NOMO-1 (cell line): ENCODE measurements around the gene SLCO4A1.
"Not testable (repeated sequence)": the region's sequence is repeated elsewhere in the genome, so short reads cannot be mapped to it uniquely, and the experiment has no call there.

Experiments
- DNase-seq, 2 experiments: peaks; one replicate each; lab custom pipeline; 2025; ENCODE audit not compliant: unreplicated experiment in 2 of 2; lab: John Stamatoyannopoulos, UW

The SLCO4A1 gene

DNA sequence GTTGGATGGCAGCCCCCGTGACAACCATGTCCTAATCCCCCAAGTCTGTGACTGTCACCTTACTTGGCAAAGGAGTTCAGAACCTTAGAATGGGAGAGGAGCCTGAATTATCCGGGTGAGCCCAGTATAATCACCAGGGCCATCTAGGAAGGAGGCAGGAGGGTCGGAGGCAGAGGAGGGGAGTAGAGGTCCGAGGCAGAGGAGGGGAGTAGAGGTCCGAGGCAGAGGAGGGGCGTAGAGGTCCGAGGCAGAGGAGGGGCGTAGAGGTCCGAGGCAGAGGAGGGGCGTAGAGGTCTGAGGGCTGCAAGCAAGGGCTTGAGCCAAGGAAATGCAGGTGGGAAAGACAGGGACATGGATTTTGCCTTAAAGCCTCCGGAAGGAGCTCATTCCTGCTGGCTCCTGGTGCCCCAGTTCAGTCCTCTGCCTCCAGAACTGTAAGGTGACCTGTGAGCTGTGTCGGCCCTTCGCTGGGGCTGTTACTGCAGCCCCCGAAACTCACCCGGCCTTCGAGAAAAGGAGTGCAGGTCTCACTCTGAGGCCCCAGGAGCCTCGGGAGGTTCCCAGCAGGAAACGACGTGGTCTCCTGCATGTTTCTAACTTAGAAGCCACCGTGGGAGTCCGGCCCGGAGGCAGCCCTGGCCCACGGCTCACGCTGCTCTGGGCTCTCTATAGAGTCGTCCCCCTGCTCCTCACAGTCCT, 20.0 kb upstream of the SLCO4A1 start:
- DNase-seq: no peak

DNA sequence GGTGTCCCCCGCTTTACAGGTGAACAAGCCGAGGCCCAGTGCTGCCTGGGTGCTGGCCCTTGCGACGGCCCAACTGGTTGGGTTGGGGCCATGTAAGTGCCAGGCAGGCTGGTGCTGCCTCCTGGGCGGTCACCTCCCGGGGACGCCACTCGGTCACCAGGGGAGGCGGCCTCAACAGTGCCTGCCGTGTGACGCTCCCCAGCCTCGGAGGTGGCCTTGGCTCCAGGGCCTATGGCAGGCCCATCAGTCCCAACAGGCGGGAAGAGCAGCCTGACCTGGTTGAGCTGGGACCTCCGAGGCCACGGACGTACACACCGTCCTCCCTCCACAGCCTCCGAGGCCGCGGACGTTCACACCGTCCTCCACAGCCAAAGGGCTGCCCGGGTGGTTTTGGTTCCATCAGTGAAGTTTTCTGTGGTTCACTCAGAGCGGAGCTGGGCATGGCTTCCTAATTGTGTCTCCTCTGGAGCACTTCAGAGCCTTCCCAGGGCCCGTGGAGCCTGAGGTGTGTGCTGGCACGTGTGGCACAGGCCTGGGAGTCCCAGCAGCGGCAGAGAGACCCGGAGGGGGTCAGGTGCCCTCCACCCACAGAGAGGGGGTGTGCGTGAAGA, 19.3 kb upstream of the SLCO4A1 start:
- no peak for DNase-seq

DNA sequence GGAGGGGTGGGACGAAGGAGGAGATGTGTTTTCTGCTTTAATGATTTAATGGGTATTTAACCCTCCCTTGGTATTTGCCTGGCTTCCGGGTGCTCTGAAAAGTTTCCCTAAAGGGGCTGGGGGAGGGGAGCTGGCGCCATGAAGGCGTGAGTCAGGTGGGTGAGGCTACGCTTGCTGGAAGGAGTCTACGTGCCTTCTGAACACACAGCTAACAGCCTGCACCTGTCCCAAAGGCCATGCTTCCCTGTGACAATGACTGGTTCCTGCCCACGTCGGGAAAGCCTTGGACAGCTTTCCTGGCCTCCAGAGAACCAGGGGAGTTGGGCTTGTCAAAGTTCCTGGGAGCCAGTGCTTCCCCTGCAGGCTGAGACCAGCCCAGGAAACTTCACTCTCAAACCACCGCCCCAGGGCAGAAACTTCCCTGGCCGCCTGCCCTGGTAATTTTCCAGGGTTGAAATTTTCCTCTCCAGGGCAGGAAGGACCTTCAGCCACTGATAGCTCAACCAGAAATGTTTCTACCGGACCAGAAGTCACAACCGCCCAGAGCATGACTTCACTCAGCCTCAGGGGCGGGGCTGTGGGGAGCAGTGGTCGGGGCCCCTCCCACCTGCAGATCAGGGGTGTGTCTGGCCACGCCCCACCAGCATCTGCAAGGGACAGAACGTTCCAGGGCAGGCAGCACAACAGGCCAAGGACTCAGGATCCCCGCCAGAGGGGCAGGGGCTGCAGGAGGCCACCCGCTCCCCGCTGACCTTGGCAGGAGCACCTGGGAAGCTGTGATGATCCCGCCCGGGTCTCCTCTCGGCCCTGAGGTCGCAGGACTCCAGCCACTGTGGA, 18.6 kb upstream of the SLCO4A1 start:
- peak; percentile 91 to 93 for DNase-seq

DNA sequence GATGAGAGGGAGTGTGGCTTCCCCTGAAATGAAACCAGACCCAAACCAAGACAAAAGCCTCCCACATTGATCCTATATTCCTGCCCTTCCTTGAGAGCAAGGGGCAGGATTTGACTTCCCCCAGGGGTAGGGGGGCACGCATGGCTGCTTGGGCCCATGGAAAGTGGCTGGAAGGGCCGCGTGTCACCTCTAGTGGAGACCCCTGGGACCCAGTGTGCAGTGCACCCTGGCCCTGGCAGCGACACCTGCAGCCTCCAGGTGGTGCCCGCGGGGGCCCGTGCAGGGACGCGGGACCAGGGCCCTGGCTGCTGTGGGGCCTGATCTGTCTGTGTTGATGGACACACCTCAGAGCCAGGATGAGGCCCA, 18.0 kb upstream of the SLCO4A1 start:
- DNase-seq: peak in 1 of 2 experiments; percentile 63

DNA sequence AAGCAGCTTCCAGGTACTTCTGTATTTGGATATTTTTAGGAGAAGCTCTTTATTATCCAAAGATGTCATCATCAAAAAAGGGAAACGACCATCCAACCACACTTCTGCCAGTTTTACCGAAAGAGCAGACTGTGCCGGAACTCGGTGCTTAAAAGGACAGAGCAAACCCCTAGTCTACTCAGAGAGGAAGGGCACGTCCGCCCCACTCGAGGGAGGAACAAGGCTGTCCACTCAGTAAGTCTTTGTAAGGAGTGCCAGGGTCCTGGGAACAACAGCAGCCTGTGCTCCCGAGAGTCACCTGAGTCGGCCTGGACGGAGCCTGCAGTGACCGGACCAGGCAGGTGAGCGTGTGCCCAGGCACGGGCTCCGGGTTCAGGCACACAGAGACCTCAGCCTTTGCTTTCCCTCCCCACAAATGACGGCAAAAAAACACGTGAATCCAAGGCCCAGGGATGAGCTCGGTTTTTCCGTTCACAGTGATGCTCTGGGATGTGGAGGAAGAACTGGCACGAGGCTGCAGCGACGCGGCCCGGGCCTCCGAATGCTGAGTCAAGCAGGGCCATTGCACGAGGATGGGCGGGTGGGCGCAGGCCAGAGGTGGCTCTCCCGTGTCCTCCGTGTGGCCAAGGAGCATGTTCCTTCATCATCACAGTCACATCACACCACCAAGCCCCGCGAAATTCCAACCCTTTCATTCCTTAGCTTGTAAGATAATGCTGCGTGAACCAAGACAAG, 17.4 kb upstream of the SLCO4A1 start:
- peak; percentile 72 to 85 for DNase-seq

DNA sequence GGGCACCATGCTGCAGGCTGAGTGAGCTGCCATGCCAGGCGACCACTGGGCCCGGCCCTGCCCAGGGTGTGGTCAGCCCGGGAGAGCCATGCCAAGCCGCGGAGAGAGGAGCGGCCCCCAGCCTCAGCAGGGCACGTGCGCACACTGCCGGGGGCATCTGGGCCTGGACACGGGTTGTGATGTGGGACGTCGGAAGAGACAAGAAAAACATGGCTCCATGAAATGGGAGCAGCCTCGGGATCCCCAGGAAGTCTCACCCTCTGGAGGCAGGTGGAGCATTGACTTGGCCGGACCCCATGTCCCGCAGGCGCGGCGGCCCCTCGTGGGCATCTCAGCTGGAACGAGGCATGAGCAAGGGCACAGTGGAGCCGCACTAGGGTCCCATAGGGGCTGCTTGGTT, 16.8 kb upstream of the SLCO4A1 start:
- DNase-seq: no peak

DNA sequence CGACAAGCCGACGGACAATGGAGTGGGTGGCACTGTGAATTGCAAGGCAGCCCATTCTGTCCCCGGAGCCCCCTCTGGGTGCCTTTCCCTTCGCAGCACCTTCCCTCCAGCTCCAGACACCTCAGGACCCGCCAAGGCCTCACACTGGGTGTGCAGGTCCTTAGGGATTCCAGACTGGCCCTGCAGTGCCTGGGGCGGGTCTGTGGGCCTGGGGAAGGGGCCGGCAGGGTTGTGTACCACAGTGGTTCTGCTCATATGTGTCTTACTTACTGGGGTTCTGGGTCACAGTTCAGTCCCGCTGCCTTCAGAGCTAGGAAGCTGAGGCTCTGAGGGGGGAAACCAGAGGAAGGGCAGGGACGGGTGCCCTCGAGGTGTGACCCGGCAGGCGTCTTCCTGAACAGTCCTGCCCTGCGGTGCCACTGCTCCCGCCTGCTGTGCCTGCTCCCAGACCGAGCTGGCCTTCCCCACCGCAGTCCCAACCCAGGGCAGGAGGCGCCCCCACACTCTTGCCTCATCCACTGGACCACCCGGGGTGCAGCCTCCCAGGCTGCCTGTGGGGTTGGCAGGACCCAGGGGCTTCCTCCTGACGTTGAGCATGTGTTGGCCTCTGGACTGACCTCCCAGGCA, 16.3 kb upstream of the SLCO4A1 start:
- DNase-seq: no peak

DNA sequence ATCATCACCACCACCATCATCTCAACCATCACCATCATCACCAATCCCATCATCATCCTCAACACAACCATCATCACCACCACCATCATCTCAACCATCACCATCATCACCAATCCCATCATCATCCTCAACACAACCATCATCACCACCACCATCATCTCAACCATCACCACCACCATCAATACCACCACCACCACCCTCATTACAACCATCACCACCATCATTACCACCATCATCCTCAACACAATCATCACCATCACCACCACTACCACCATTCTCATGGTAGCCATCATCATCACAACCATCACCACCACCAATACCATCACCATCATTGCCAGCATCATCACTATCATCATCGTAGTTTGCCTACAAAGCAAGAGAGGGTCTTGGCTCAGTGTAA, 14.9 kb upstream of the SLCO4A1 start:
- not testable (repeated sequence) for DNase-seq

DNA sequence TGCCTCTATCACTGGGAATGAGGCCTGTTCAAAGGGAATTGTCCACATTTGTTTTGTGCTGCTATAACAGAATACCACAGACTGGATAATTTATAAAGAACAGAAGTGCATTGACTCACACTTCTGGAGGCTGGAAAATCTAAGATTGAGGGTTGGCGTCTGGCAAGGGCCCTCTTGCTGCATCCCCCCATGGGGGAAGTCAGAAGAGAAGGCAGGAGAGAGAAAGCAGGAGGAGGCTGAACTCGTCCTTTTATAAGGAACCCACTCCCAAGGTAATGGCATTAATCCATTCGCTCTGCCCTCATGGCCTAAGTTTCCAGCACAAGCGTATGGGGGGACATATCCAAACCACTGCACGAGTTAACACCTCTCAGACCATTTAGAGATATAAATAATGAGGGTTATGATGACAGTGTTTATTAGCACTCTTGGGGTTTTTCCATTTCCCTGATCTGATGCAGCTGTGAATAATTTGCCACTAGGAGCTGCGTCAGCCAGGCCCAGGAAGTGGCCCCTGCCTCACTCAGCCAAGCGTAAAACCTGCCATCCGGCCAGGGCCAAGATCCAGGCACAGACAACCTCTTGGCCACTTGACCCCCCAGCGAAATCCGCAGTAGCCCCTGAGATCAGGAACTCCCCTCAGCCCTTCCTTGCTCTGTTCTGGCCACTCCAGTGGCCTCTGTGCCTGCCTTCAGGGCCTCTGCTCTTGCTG, 14.2 kb upstream of the SLCO4A1 start:
- no peak for DNase-seq

DNA sequence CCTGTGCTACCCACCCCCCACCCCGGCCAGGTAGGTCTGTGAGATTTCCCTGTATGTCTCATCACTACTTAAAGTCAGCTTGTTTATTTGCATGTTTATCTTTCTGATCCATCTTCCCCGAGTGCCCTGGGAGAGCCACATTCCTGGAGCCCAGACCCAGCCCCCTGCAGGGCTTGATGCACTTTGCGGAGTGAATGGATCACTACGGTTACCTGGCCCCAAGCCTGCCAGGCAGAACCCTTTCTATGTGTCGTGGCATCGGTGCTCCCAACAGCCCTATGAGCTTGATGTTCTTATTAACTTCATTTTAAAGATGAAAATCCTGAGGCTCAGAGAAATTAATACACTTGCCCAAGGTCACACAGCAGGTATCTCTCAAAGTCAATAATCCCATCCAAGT, 13.6 kb upstream of the SLCO4A1 start:
- DNase-seq: no peak

DNA sequence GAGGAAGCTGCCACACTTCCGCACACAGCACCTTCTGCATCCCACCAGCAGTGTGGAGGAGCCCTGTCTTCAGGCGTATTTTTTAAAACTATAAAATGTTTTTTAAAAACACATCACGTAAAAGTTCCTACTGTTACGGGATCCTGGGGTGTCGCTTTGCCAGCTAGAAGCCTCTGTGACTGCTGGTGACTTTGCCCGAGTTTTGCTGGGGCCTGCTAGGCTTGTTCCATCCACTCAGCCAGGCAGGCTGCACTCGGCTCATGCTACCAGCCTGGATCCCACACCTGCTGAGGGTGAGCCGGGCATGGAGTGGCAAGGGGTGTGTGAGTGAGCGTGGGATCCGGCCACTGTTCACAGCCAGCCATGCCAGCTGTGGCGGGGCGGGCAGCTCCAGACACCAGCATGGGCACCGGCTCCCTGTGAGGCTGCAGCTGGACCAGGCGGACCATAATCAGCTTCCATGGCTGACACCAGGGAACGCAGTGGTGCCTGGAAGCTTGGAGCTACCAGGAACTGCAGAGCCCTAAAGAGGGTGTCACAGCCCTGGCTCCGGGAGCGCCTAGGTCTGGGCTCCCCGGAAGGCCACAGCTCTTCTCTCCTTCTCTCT, 12.3 kb upstream of the SLCO4A1 start:
- DNase-seq: no peak

DNA sequence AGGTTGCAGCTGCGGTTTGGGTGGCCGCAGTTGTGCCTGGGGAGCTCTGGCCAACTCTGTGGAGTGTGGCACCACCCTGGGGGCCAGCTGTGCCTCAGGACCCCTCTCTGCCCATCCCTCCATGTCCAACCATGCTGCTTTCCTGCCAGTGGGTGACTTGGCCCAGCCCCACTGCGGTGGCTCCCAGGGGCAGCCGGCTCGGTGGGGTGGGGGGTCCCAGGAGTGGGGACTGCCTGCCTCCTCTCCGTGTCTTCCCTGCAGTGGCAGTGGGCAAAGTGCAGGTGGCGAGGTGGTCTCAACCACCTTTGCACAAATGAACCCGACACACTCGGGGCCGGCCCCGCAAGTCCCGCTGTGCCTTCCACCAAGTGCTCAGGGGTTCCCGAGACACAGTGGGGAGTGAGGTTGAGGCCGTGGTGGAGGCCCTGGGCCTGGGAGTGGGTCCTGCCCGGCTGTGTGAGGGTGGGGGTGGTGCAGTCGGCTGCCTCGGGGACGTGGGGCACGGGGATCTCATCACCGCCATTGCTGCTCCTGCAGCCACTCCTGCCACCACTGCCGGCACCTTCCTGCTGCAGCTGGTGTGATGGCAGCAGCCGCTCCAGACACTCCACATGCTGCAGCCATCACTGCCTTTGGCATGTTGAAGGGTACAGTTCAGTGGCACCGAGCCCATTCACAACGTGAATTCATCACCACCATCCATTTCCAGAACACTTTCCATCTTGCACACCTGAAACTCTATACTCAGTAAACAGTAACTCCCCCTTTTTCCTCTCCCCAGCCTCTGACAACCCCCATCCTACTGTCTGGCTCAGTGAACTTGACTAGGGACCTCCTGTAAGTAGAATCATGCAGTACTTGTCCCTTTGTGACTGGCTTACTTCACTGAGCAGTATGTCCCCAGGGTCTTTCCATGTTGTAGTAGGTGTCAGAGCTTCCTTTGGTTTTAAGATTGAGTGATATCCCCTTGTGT, 10.7 kb upstream of the SLCO4A1 start:
- no peak for DNase-seq

DNA sequence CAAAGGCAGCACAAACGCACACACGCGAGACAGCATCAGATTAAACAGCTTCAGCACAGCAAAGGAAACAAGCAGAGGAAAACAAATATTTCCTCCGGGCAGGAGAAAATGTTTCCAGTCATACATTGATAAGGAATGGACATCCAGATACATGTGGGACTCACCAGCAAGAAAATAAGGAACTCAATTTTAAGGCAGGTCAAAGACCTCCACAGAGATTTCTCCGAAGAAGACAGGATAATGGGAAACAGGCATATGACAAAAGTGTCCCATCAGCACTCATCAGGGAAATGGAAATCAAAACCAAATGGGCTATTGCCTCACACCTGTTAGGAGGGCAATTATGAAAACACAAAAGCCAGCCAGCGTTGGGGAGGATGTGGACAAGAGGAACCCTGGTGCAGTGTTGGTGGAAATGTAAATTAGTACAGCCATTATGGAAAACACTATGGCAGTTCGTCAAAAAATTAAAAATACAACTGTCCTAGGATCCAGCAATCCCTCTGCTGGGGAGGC, 9.7 kb upstream of the SLCO4A1 start:
- peak in 1 of 2 experiments; percentile 27 for DNase-seq

DNA sequence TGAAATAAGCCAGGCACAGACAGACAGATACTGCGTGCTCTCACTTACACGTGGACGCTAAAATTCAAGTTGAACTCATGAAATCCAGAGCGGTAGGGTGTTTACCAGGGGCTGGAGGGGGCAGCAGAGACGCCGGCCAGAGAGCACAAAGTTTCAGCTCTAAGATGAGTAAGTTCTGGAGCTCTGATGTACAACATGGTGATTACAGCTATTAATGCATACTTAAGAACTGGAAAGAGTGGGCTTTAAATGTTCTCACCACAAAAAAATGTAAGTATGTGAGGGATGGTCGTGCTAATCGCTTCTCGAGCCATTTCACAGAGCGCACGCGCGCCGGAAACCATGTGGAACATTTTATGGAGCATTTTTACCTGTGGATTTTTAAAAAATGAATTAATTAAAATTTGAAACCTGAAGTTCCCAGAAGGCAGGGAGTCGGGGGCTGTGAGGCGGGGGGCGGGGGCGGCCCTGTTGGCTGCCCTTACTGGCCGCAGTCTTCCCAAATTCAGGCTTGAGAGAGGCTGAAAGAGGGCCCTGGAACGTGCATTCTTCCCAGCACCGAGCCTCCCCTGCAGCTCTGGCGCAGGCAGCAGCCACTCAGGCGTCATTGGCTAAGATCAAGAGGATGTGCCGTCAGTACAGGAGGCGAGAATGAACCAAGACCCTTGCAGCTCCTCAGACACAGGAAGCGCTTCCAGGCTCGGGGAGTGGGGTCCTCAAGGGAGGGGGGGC, 8.5 kb upstream of the SLCO4A1 start:
- DNase-seq: no peak

DNA sequence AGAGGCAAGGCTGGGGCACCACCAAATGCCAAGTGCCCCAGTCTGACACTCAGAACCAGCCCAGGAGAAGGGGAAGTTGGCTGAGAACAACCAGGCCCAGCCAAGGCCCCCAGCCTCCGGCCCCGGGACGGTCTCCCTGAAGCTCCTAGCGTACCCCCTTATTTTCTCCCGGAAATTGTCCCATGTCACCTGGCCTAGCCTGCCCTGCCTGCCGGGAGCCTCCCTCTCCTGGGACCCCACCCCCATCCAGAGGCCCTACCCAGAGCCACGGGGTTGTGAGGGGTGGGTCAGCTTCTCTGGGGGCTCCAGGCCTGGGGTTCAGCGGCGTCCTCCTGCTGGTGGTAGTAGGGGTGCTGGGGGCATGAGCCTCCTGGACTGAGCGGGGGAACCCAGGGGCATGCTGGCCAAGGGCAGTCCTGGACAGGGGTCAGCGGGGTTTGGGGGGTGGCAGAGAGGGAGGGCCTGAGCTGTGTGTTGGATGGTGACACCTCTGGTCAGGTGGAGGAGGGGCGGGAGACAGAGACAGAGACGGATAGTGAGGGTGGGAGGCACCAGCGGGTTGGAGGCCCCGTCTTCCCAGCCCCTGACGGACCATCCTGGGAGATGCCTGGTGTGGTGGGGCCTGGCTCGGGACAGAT, 7.9 kb upstream of the SLCO4A1 start:
- no peak for DNase-seq

DNA sequence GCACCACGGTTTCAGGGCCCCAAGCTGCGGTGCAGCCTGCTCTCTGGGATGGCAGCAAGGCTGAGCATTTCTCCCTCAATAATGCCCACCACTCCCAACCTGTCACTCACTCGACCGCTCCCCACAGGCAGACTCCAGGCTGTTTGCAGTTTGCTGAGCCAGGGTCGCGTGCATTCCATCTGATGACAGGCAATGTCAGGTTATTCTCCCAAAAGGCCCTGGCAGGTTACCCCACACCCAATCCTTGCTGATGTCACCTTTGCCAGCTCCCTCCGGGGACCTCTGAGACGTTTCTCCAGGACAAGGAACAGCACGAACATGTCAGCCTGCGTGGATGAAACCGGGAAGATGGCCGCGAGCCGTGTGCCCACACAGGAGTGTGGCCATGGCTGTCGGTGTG, 7.1 kb upstream of the SLCO4A1 start:
- no peak for DNase-seq

DNA sequence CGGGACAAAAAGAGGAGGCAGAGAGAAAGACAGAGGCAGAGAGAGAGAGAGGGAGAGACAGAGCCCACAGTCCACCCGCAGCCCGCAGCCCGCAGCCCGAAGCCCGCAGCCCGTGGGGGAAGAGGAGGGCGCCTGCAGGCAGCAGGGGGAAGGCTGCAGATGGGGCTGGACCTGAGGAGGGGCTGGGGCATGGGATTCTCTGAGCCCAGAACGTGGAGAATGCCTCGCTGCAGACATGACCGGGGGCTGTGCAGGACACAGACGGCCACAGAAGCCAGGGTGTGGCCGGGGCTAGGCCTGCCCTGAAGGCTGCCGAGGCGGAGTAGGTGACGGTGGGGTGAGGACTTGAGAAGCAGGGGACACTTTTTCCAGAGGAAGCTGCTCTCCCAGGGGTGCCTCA, 6.5 kb upstream of the SLCO4A1 start:
- DNase-seq: no peak
